Activated naive CD8-positive, alpha-beta T cell (primary cell): ENCODE data around the gene NTRK1.
A peak's percentile ranks its signal among the peaks of the same experiment; 100 is the strongest.

ENCODE experiments used
- H3K27ac Mint-ChIP-seq: one replicate; pipeline ENCODE4 v1.8.0; 2021; ENCODE audit warnings: mixed read lengths
- H3K27me3 Mint-ChIP-seq: one replicate; pipeline ENCODE4 v1.8.0; 2021; ENCODE audit warnings: mixed read lengths
- H3K36me3 Mint-ChIP-seq: one replicate; pipeline ENCODE4 v1.8.0; 2021; ENCODE audit warnings: mixed read lengths
- H3K4me1 Mint-ChIP-seq: one replicate; pipeline ENCODE4 v1.8.0; 2021; ENCODE audit warnings: low read depth, mixed read lengths
- H3K4me3 Mint-ChIP-seq: one replicate; pipeline ENCODE4 v1.8.0; 2021; ENCODE audit warnings: mild to moderate bottlenecking, mixed read lengths
- H3K9me3 Mint-ChIP-seq: one replicate; pipeline ENCODE4 v1.8.0; 2021; ENCODE audit warnings: low read depth, mixed read lengths

Gene NTRK1

DNA sequence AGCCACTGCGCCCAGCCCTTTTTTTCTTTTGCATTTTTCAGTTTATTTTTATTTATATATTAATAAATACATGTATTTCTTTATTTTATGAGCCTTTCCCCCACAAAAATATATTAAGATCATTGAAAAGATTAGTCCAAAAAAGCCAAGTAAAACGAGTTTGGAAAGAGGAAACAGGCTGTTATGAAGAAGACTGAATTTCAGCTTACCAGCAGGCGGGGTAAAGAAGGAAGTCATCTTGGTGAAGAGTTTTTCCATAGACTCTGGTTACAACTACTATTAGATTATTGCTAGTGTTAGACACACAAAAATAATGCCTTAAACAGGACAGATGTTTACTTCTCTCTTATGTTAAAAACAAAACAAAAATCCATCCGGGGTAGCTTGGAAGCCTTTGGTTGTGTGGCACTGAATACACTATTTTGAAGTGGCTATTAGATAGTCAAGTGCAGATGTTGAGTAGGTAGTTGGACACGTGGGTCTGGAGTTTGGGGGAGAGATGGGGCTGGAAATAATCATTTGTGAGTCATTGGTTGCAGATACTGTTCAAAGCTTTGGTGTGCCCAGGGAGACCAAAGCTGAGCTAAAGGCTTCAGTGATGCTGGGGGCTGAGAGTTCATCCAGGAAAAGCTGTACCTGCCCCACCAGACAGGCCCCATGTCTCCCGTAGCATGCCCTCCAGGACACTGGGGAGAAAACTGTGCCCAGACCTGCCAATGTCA, 51.1 kb downstream of the NTRK1 start:
- H3K4me3 Mint-ChIP-seq = no peak overlapping the region
- H3K9me3 Mint-ChIP-seq = no peaks in the 10 kb centered on the region
- no peaks in the 10 kb centered on the region for H3K4me1 Mint-ChIP-seq
- no peak overlapping the region for H3K27ac Mint-ChIP-seq
- H3K27me3 Mint-ChIP-seq = peaks cover 6% of the 10 kb centered on the region
- no peaks in the 10 kb centered on the region for H3K36me3 Mint-ChIP-seq

DNA sequence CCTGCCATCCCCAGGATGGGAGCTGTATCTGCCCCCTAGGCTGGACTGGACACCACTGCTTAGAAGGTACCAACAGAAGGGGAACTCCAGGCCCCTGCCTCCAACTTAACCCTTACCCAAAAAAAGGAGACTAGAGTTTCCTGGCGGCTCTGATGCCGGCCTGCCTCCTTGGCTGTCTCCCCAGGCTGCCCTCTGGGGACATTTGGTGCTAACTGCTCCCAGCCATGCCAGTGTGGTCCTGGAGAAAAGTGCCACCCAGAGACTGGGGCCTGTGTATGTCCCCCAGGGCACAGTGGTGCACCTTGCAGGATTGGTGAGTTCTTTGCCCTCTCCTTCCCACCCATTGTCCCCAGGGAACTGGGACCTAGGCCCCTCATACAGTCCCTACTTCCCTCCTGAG, 51.6 kb downstream of the NTRK1 start:
- H3K27ac Mint-ChIP-seq = no peak overlapping the region
- H3K27me3 Mint-ChIP-seq = peaks cover 10% of the 10 kb centered on the region
- no peaks in the 10 kb centered on the region for H3K9me3 Mint-ChIP-seq
- no peak overlapping the region for H3K4me3 Mint-ChIP-seq
- H3K4me1 Mint-ChIP-seq = no peaks in the 10 kb centered on the region
- H3K36me3 Mint-ChIP-seq = no peaks in the 10 kb centered on the region

DNA sequence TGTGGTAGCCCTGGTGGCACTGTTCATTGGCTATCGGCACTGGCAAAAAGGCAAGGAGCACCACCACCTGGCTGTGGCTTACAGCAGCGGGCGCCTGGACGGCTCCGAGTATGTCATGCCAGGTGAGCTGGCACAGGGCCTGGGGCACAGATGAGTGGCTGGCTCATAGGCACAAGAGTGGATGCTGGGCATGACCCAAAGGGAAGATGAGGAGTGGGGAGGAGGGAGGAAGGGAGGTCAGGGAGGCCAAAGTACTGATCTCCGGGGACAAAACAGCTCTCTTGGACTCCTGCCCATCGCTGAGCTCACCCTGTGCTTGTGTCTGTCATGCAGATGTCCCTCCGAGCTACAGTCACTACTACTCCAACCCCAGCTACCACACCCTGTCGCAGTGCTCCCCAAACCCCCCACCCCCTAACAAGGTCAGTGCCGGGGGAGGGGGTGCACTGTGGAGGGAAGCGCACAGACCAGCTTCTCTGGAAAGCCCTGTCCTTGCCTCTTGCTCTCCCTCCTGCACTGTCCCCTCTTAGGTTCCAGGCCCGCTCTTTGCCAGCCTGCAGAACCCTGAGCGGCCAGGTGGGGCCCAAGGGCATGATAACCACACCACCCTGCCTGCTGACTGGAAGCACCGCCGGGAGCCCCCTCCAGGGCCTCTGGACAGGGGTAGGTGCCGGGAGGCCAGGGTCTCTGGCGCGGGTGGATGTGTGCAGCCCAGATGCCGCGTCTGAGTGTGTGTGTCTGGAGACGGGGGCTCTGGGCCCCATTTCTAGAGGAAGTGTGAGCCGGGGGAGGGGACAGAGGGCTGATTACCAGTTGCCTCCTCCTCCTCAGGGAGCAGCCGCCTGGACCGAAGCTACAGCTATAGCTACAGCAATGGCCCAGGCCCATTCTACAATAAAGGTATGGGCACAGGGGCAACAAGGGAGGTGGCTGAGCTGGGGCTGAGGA, 52.5 kb downstream of the NTRK1 start:
- no peak overlapping the region for H3K27ac Mint-ChIP-seq
- no peaks in the 10 kb centered on the region for H3K36me3 Mint-ChIP-seq
- no peaks in the 10 kb centered on the region for H3K4me1 Mint-ChIP-seq
- no peak overlapping the region for H3K4me3 Mint-ChIP-seq
- H3K27me3 Mint-ChIP-seq = peaks cover 12% of the 10 kb centered on the region
- no peaks in the 10 kb centered on the region for H3K9me3 Mint-ChIP-seq

DNA sequence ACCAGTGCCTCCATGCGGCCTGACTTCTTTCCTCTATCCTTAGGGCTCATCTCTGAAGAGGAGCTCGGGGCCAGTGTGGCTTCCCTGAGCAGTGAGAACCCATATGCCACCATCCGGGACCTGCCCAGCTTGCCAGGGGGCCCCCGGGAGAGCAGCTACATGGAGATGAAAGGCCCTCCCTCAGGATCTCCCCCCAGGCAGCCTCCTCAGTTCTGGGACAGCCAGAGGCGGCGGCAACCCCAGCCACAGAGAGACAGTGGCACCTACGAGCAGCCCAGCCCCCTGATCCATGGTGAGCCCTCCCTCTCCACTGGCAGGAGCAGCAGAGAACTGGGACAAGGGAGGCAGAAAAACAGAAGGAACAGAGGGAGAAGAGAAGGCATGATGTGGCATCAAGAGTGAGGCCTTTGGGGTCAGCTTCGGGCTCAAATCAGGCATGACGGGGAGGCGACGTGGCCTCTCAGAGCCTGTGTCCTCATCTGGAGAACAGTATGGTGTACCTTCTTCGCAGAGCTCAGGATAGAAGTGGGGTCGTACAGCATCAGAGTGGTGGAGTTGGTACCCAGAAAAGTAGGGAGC, 53.2 kb downstream of the NTRK1 start:
- Mint-ChIP-seq H3K36me3 (no peaks in the 10 kb centered on the region), H3K27me3 (peaks cover 17% of the 10 kb centered on the region), H3K27ac (no peak overlapping the region), H3K4me1 (no peaks in the 10 kb centered on the region), H3K4me3 (no peak overlapping the region), H3K9me3 (no peaks in the 10 kb centered on the region)

DNA sequence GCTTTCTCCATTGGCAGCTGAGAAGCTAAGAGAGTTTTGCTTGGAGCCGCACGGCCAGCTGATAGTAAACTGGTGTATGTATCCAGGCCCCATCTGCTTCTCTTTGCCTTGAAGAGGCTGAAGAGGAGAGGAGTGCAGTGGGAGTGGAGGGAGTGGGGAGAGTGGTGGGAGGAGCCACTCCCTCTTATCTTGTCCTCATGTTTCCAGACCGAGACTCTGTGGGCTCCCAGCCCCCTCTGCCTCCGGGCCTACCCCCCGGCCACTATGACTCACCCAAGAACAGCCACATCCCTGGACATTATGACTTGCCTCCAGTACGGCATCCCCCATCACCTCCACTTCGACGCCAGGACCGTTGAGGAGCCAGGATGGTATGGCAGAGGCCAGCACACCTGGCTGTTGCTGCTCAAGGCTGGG, 53.8 kb downstream of the NTRK1 start:
- Mint-ChIP-seq H3K27ac (no peak overlapping the region), H3K4me3 (no peak overlapping the region)

DNA sequence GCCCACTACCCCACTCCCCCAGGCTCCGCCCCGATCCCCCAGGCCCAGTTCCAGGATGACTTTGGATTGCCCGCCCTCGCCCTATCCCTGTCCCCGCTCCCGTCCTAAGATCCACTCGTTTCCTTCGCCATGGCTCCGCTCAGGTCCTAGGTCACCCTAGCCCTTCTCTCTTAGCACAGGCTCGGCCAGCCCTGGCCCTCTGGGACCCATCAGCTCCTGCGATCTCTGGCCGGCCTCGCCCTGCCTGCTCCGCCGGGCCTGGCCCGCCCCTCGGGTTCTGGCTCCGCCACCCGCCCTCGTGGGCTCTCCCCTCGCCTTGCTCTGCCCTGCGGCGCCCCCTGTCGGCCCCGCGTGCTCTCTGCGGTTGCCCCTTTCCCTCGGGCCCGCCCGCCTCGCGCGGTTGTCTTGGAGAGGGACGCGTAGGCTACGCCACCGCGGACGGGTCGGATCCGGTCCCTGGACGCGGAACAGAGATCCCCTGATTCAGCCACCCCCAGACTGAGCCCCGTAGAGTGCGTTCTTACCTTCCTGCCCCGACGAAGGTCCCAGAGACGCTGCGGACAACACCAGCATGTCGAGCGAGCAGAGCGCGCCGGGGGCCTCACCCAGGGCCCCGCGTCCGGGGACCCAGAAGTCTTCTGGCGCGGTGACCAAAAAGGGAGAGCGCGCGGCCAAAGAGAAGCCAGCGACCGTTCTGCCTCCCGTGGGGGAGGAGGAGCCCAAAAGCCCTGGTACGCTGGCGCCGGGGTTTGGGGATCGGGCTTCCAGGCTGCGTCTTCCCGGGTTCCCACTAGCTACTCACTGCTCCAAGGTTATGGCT, 59.8 kb downstream of the NTRK1 start, which contains the start of gene LRRC71:
Gene LRRC71, plus strand, starts transcription at position 400 of the 820 bp plus-strand sequence. Its CDS starts 172 bp downstream, at position 572.
- peak within 1 kb of the TSS; percentile 40 for H3K4me3 Mint-ChIP-seq
- peaks cover 11% of the 10 kb centered on the region for H3K4me1 Mint-ChIP-seq
- H3K9me3 Mint-ChIP-seq = no peaks in the 10 kb centered on the region
- H3K27me3 Mint-ChIP-seq = peaks cover 44% of the 10 kb centered on the region
- no peaks in the 10 kb centered on the region for H3K36me3 Mint-ChIP-seq
- no peak within 1 kb of the TSS for H3K27ac Mint-ChIP-seq

More for the DNA sequence above, 53.8 kb downstream of the NTRK1 start:
- Mint-ChIP-seq H3K27me3 (peaks cover 20% of the 10 kb centered on the region), H3K36me3 (no peaks in the 10 kb centered on the region), H3K4me1 (no peaks in the 10 kb centered on the region), H3K9me3 (no peaks in the 10 kb centered on the region)

DNA sequence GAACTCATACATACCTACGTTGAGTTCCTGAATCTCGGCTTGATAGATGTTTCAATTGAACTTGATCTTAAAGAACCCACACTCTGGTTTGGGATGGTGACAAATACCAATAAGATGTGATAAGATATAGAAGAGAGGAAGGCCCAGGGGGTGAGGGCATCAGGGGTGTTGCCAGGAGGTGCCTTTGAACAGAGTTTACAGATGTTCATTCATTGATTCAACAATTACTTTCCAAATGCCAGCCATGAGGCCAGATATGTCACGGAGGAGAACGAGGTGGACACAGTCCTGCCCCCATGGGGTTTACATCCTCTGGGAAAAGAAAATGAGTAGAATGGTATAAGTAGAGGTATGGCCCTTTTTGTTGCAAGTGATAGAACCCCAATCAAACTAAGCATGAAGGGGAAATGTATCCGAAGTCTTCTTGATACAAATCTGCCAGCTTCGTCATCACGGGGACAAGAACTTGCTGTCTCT, 60.4 kb downstream of the NTRK1 start:
- Mint-ChIP-seq H3K4me1 (peaks cover 15% of the 10 kb centered on the region), H3K27me3 (peaks cover 46% of the 10 kb centered on the region), H3K27ac (no peak overlapping the region), H3K9me3 (no peaks in the 10 kb centered on the region), H3K4me3 (no peak overlapping the region), H3K36me3 (no peaks in the 10 kb centered on the region)

DNA sequence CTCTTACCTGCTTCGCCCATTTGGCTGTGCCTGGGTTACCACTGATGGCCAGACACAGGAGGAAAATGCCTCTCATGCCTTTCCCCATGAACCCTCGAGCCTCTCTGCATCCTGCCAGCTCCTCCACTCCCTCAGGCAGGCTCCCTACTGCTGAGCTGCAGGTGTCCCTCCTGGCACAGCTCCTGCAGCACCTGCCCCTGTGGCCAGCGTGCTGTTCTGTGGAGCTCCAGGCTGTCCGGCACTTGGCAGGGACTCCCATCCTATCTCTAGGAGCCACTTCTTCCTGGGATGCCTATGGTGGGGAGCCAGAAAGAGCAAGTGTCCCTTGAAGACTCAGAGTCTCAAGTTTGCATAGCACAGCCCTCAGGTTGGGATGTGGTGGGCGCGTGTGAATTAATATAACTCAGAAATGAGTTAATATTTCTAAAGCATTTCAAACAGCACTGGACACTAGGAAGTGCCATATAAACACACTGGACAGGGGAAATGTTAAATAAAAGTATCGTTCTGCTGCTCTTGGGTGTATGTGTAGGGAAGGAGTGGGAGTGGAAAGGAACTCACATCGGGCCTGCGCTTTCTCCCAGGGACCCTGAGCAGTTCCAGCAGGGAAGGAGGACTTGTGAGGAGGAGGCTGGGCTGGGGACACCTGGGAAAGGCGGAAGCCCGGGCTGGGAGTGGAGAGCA, 62.5 kb downstream of the NTRK1 start:
- Mint-ChIP-seq H3K27me3 (peaks cover 51% of the 10 kb centered on the region), H3K9me3 (no peaks in the 10 kb centered on the region), H3K4me3 (peak overlapping the region; percentile 74), H3K36me3 (no peaks in the 10 kb centered on the region), H3K27ac (no peak overlapping the region), H3K4me1 (peaks cover 28% of the 10 kb centered on the region)

DNA sequence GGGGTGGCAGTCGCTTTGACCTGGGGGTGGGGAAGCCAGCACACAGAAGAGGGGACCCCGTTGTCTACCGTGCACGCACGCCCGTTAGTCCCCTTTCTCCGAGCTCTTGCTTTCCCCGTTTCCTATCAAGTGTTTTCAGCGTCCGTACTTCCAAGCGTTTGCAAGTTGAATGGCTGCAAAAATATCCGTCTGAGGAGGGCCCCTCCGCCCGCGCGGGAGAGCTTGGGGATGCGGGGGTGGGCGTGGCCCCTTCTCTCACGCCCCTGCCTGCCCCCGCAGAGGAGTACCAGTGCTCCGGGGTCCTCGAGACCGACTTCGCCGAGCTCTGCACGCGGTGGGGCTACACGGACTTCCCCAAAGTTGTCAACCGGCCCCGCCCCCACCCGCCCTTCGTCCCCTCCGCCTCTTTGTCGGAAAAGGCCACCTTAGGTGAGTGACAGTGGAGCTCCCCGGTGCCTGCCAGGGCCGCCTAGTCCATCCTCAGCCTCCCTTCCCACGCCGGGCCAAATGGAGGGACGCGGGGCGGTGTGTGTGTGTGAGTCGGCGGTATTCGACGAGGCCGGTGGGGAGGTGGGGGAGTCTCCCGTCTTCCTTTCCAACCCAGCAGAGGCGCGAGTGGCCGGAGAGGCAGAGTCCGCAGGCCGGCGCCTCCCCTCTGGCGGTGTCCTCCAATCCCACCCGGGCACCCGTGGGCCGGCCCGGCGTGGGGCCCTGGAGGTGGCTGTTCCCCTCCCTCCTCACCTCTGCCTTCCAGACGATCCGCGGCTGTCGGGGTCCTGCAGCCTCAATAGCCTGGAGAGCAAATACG, 63.2 kb downstream of the NTRK1 start:
- Mint-ChIP-seq H3K4me3 (no peak overlapping the region), H3K36me3 (no peaks in the 10 kb centered on the region), H3K4me1 (peaks cover 31% of the 10 kb centered on the region), H3K27me3 (peaks cover 49% of the 10 kb centered on the region), H3K27ac (no peak overlapping the region), H3K9me3 (no peaks in the 10 kb centered on the region)

DNA sequence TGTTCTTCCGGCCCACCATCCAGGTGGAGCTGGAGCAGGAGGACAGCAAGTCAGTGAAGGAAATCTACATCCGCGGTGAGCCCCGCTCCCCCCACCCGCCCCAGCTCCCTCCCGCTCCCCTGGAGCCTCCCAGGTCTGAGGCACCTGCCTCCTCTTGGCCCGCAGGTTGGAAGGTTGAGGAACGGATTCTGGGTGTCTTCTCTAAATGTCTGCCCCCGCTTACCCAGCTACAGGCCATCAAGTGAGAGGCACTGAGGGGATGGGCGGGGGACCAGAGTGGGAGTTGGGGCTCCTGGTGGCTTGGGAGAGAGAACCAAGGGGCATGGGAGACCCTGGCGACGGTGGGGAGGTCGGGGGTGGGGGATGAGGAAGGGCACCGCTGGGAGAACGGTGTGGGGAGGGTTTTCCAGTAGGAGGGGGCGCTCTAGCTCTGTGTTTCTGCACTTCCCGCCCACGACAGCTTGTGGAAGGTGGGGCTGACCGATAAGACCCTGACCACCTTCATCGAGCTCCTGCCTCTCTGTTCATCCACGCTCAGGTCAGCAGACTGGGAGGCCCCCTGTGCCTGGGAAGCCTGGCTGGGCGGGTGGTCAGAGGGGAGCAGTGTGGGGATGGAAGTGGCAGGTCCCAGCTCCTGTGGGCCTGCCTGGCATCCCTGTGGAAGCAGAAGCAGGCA, 64.0 kb downstream of the NTRK1 start:
- no peaks in the 10 kb centered on the region for H3K36me3 Mint-ChIP-seq
- peaks cover 31% of the 10 kb centered on the region for H3K4me1 Mint-ChIP-seq
- H3K4me3 Mint-ChIP-seq = peak overlapping the region; percentile 13
- peaks cover 51% of the 10 kb centered on the region for H3K27me3 Mint-ChIP-seq
- no peak overlapping the region for H3K27ac Mint-ChIP-seq
- no peaks in the 10 kb centered on the region for H3K9me3 Mint-ChIP-seq

DNA sequence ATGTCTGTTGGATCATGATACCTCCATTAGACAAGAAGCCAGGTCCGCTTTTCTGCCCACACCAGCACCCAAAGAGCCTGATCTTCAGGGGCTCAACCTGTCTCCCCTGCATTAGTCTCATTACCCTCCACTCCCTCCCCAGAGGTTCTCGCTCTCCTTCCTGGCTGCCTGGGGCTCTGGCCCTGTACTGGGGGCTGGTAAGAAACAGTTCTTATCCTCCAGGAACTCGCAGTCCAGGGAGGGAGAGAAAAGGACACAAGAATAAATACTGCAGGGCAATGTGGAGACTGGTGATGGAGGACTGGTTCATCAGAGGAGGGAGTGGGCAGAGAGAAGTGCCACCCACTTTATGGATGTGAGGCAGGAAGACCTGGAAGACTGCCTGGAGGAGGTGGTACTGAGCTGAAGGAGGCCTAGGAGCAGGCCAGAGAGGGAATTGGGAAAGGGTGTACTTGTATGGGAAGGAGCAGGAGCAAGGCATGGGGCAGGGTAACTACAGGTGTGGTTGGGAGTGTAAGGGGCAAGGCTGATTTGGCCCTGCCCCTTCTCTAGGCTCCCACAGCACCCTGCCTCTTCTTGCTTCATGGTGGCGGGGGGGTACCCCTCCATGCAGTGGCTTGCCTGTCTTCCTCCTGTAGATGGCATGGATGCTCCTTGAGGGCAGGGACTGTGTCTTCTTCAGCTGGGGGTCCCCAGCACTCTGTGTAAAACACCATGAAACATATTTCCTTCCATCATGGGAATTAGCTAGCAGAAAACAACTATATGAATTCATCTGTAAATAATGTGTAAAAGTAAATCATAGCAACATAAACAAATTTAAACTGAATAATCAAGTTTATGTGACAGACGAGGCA, 64.7 kb downstream of the NTRK1 start:
- H3K4me3 Mint-ChIP-seq = no peak overlapping the region
- no peak overlapping the region for H3K27ac Mint-ChIP-seq
- peaks cover 51% of the 10 kb centered on the region for H3K27me3 Mint-ChIP-seq
- no peaks in the 10 kb centered on the region for H3K36me3 Mint-ChIP-seq
- H3K4me1 Mint-ChIP-seq = peaks cover 31% of the 10 kb centered on the region
- no peaks in the 10 kb centered on the region for H3K9me3 Mint-ChIP-seq

DNA sequence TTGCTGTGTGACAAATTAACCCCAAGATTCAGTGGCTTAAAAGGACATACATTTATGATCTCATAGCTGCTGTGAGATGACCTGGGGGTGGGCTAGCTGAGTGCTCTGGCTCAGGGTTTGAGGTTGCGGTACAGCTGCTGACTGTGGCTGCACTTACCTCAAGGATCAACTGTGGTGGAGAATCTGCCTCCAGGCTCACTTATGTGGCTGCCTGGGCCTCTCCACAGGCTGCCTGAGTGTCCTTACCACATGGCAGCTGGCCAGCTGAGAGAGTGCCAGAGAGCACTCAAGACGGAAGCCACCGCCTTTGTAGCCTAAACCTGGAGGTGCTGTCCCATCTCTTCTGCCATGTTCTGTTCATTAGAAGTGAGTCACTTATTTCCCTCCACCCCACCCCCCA, 65.5 kb downstream of the NTRK1 start:
- Mint-ChIP-seq H3K36me3 (no peaks in the 10 kb centered on the region), H3K9me3 (no peaks in the 10 kb centered on the region)

More for the DNA sequence above, 65.5 kb downstream of the NTRK1 start:
- Mint-ChIP-seq H3K4me1 (peaks cover 26% of the 10 kb centered on the region), H3K27me3 (peaks cover 53% of the 10 kb centered on the region), H3K4me3 (no peak overlapping the region), H3K27ac (no peak overlapping the region)
